ENCODE data around the gene TFPI2. TPM values are rescaled to one million over a fixed set of nuclear protein-coding genes. Genes with fewer than 3 reads are reported as not detected.

Gene TFPI2
- total RNA-seq, 1 donor from 2014 or later: 3.2 TPM

- Mint-ChIP-seq H3K4me3 (ENCODE audit: unreplicated experiment) (no peak overlapping the region), H3K9me3 (ENCODE audit: unreplicated experiment) (no peaks in the 10 kb centered on the region), H3K4me1 (ENCODE audit: low read depth, unreplicated experiment) (peaks cover 3% of the 10 kb centered on the region), H3K27ac (ENCODE audit: unreplicated experiment) (no peak overlapping the region), H3K36me3 (ENCODE audit: unreplicated experiment) (no peaks in the 10 kb centered on the region), H3K27me3 (ENCODE audit: unreplicated experiment) (no peaks in the 10 kb centered on the region)
- no peak for TF ChIP-seq CTCF (IDR thresholded peaks at IDR 0.05; ENCODE audit: partially characterized antibody, unreplicated experiment)
- DNase-seq: no peak
Measured at GRCh38 chr7:93866886-93867285, 23.7 kb downstream of the TFPI2 start.

- no peaks in the 10 kb centered on the region for H3K27me3 Mint-ChIP-seq (ENCODE audit: unreplicated experiment)
- no peaks in the 10 kb centered on the region for H3K9me3 Mint-ChIP-seq (ENCODE audit: unreplicated experiment)
- H3K27ac Mint-ChIP-seq (ENCODE audit: unreplicated experiment): no peak overlapping the region
- H3K36me3 Mint-ChIP-seq (ENCODE audit: unreplicated experiment): no peaks in the 10 kb centered on the region
- TF ChIP-seq CTCF (IDR thresholded peaks at IDR 0.05; ENCODE audit: partially characterized antibody, unreplicated experiment): no peak
- DNase-seq: no peak
- H3K4me3 Mint-ChIP-seq (ENCODE audit: unreplicated experiment): no peak overlapping the region
- H3K4me1 Mint-ChIP-seq (ENCODE audit: low read depth, unreplicated experiment): peaks cover 12% of the 10 kb centered on the region
Measured at GRCh38 chr7:93862651-93863050, 27.9 kb downstream of the TFPI2 start.

GRCh38 chr7:93861325-93861949 lies 29.1 kb downstream of the TFPI2 start:
- no peak overlapping the region for H3K27ac Mint-ChIP-seq (ENCODE audit: unreplicated experiment)
- peak; percentile 83 for TF ChIP-seq CTCF (IDR thresholded peaks at IDR 0.05; ENCODE audit: partially characterized antibody, unreplicated experiment)
- H3K9me3 Mint-ChIP-seq (ENCODE audit: unreplicated experiment): no peaks in the 10 kb centered on the region
- no peak overlapping the region for H3K4me3 Mint-ChIP-seq (ENCODE audit: unreplicated experiment)
- peaks cover 16% of the 10 kb centered on the region for H3K4me1 Mint-ChIP-seq (ENCODE audit: low read depth, unreplicated experiment)
- no peak for DNase-seq
- no peaks in the 10 kb centered on the region for H3K27me3 Mint-ChIP-seq (ENCODE audit: unreplicated experiment)
- H3K36me3 Mint-ChIP-seq (ENCODE audit: unreplicated experiment): no peaks in the 10 kb centered on the region

- Mint-ChIP-seq H3K27ac (ENCODE audit: unreplicated experiment) (no peak overlapping the region), H3K36me3 (ENCODE audit: unreplicated experiment) (no peaks in the 10 kb centered on the region), H3K9me3 (ENCODE audit: unreplicated experiment) (no peaks in the 10 kb centered on the region), H3K4me3 (ENCODE audit: unreplicated experiment) (no peak overlapping the region), H3K27me3 (ENCODE audit: unreplicated experiment) (no peaks in the 10 kb centered on the region), H3K4me1 (ENCODE audit: low read depth, unreplicated experiment) (peaks cover 16% of the 10 kb centered on the region)
- no peak for TF ChIP-seq CTCF (IDR thresholded peaks at IDR 0.05; ENCODE audit: partially characterized antibody, unreplicated experiment)
- no peak for DNase-seq
Measured at GRCh38 chr7:93860261-93860660, 30.3 kb downstream of the TFPI2 start.

- TF ChIP-seq CTCF (IDR thresholded peaks at IDR 0.05; ENCODE audit: partially characterized antibody, unreplicated experiment): no peak
Measured at GRCh38 chr7:93858857-93859256, 31.7 kb downstream of the TFPI2 start.

More at GRCh38 chr7:93858857-93859256, 31.7 kb downstream of the TFPI2 start:
- peaks cover 16% of the 10 kb centered on the region for H3K4me1 Mint-ChIP-seq (ENCODE audit: low read depth, unreplicated experiment)
- H3K27me3 Mint-ChIP-seq (ENCODE audit: unreplicated experiment): no peaks in the 10 kb centered on the region
- H3K36me3 Mint-ChIP-seq (ENCODE audit: unreplicated experiment): no peaks in the 10 kb centered on the region
- no peak overlapping the region for H3K27ac Mint-ChIP-seq (ENCODE audit: unreplicated experiment)
- no peak for DNase-seq
- no peaks in the 10 kb centered on the region for H3K9me3 Mint-ChIP-seq (ENCODE audit: unreplicated experiment)
- H3K4me3 Mint-ChIP-seq (ENCODE audit: unreplicated experiment): no peak overlapping the region

Data from glutamatergic neuron (in vitro differentiated cells).